ENCODE measurements around the gene BOLA1. TPM values are rescaled to one million over a fixed set of nuclear protein-coding genes. Genes with fewer than 3 reads are reported as not detected.

BOLA1 gene
- total and polyA plus RNA-seq, 2 experiments from 2014 or later, result 18.4 to 26.2 TPM

GRCh38 chr1:149936170-149936991 is 37.0 kb downstream of the BOLA1 start, which contains the start of gene MTMR11:
MTMR11 (minus strand) TSS chr1:149936879; CDS start chr1:149936647, 232 bp downstream.
- Mint-ChIP-seq H3K4me1 (peaks cover 48% of the 10 kb centered on the region), H3K27ac (peak within 1 kb of the TSS; percentile 64), H3K4me3 (peak within 1 kb of the TSS; percentile 65), H3K27me3 (ENCODE audit: insufficient read depth, low read depth, poor library complexity) (peaks cover 13% of the 10 kb centered on the region), H3K36me3 (ENCODE audit: low read depth) (no peaks in the 10 kb centered on the region), H3K9me3 (no peaks in the 10 kb centered on the region)
- Histone ChIP-seq H3K27ac (ENCODE audit: low read depth) (peak within 1 kb of the TSS; percentile 35; the same call in 1 of the 2 replicates), H3K36me3 (ENCODE audit: insufficient read depth) (no peaks in the 10 kb centered on the region), H3K4me2 (peak within 1 kb of the TSS; percentile 79), H3K27me3 (ENCODE audit: insufficient read depth) (no peaks in the 10 kb centered on the region), H3K9me2 (ENCODE audit: insufficient read depth) (no peaks in the 10 kb centered on the region), H2AFZ (peak within 1 kb of the TSS; percentile 64), H3F3A (replicated peaks; ENCODE audit: low read depth) (peaks cover 9% of the 10 kb centered on the region; the same call in 1 of the 2 replicates), H3K79me2 (replicated peaks; ENCODE audit: insufficient read depth) (no peaks in the 10 kb centered on the region), H3K4me3 (peak within 1 kb of the TSS; percentile 64), H4K20me1 (replicated peaks; ENCODE audit: insufficient read depth) (no peaks in the 10 kb centered on the region), H3K4me1 (ENCODE audit: insufficient read depth) (peaks cover 49% of the 10 kb centered on the region)
- TF ChIP-seq ZNF462 (CRISPR knock-in tag; IDR thresholded peaks at IDR 0.05) (no peak), REST (IDR thresholded peaks at IDR 0.05; ENCODE audit: unreplicated experiment) (no peak), EZH2 (IDR thresholded peaks at IDR 0.05; ENCODE audit: low read depth, unreplicated experiment) (no peak)
- DNase-seq (ENCODE audit: low spot score) (peak; percentile 62), ATAC-seq (peak; percentile 55)
